ENCODE results near the gene PADI3. TPM values are rescaled to one million over a fixed set of nuclear protein-coding genes. Genes with fewer than 3 reads are reported as not detected.

PADI3 gene
- total RNA-seq, 4 donors from 2014 or later, result 0.20 to 0.31 TPM; not detected in 2

- TF ChIP-seq EP300 (IDR thresholded peaks at IDR 0.05), result no peak
- TF ChIP-seq POLR2AphosphoS5 (IDR thresholded peaks at IDR 0.05), result no peak
- TF ChIP-seq, protein P1, sequence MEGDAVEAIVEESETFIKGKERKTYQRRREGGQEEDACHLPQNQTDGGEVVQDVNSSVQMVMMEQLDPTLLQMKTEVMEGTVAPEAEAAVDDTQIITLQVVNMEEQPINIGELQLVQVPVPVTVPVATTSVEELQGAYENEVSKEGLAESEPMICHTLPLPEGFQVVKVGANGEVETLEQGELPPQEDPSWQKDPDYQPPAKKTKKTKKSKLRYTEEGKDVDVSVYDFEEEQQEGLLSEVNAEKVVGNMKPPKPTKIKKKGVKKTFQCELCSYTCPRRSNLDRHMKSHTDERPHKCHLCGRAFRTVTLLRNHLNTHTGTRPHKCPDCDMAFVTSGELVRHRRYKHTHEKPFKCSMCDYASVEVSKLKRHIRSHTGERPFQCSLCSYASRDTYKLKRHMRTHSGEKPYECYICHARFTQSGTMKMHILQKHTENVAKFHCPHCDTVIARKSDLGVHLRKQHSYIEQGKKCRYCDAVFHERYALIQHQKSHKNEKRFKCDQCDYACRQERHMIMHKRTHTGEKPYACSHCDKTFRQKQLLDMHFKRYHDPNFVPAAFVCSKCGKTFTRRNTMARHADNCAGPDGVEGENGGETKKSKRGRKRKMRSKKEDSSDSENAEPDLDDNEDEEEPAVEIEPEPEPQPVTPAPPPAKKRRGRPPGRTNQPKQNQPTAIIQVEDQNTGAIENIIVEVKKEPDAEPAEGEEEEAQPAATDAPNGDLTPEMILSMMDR (IDR thresholded peaks at IDR 0.05), result no peak
- no peak for TF ChIP-seq POLR2A (IDR thresholded peaks at IDR 0.05)
- ATAC-seq, result no peak
- H3K36me3 ChIP-seq, result no peaks in the 10 kb centered on the region
- 67 to 95% methylated on average over 1 to 3 of the region's 5 CpGs for WGBS, 2 donors (ENCODE audit: low coverage in 1 of 2)
- H3K4me1 ChIP-seq, result peaks cover 0 to 4% (median 0%) of the 10 kb centered on the region in 3 donors
- H3K27ac ChIP-seq, result no peak overlapping the region
- no peak overlapping the region for H3K4me3 ChIP-seq
- no peaks in the 10 kb centered on the region for H3K9me3 ChIP-seq
- H3K27me3 ChIP-seq, result peaks cover 86% of the 10 kb centered on the region
Measured at GRCh38 chr1:17287130-17287776, 38.4 kb downstream of the PADI3 start.

GRCh38 chr1:17289721-17290120 lies 40.8 kb downstream of the PADI3 start:
- H3K36me3 ChIP-seq, result no peaks in the 10 kb centered on the region
- no peak overlapping the region for H3K4me3 ChIP-seq
- H3K9me3 ChIP-seq, result no peaks in the 10 kb centered on the region
- H3K27me3 ChIP-seq, result peaks cover 79% of the 10 kb centered on the region
- ATAC-seq, result no peak
- WGBS, 2 donors (ENCODE audit: low coverage in 1 of 2), result 20 to 21% methylated on average over 2 of the region's 2 CpGs
- peaks cover 0 to 4% (median 0%) of the 10 kb centered on the region in 3 donors for H3K4me1 ChIP-seq
- no peak for TF ChIP-seq POLR2AphosphoS5 (IDR thresholded peaks at IDR 0.05)
- TF ChIP-seq EP300 (IDR thresholded peaks at IDR 0.05), result no peak
- TF ChIP-seq, protein P1 (IDR thresholded peaks at IDR 0.05), result no peak
- TF ChIP-seq POLR2A (IDR thresholded peaks at IDR 0.05), result no peak
- no peak overlapping the region for H3K27ac ChIP-seq

DNA sequence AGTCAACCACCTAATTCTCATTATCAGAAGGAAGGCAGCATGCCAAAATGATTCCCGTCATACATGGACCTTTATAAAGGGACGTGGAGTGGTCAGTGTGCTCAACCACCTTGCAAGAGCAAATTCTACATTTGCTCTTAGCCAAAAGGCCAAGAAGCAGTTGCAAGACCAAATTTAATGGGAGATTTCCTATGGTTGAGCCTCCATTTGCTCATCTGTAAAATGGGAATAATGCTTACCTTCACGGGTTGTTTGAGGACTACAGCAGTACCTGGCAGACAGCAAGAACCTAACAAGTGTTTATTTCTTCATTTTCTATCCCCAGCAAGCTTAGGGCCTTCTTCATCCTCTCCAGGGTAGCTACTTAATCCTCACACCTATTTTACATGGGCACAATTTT lies 41.7 kb downstream of the PADI3 start:
- no peak overlapping the region for H3K27ac ChIP-seq
- peaks cover 0 to 4% (median 0%) of the 10 kb centered on the region in 3 donors for H3K4me1 ChIP-seq
- no peak for TF ChIP-seq POLR2A (IDR thresholded peaks at IDR 0.05)
- TF ChIP-seq, protein P1 (IDR thresholded peaks at IDR 0.05), result no peak
- TF ChIP-seq EP300 (IDR thresholded peaks at IDR 0.05), result no peak
- TF ChIP-seq POLR2AphosphoS5 (IDR thresholded peaks at IDR 0.05), result no peak
- H3K27me3 ChIP-seq, result peaks cover 77% of the 10 kb centered on the region
- peaks cover 0 to 4% (median 0%) of the 10 kb centered on the region in 3 donors for H3K9me3 ChIP-seq
- no peaks in the 10 kb centered on the region for H3K36me3 ChIP-seq
- ATAC-seq, result no peak
- no peak overlapping the region for H3K4me3 ChIP-seq
- 79 to 89% methylated on average over 3 of the region's 3 CpGs for WGBS, 2 donors (ENCODE audit: low coverage in 1 of 2)

DNA sequence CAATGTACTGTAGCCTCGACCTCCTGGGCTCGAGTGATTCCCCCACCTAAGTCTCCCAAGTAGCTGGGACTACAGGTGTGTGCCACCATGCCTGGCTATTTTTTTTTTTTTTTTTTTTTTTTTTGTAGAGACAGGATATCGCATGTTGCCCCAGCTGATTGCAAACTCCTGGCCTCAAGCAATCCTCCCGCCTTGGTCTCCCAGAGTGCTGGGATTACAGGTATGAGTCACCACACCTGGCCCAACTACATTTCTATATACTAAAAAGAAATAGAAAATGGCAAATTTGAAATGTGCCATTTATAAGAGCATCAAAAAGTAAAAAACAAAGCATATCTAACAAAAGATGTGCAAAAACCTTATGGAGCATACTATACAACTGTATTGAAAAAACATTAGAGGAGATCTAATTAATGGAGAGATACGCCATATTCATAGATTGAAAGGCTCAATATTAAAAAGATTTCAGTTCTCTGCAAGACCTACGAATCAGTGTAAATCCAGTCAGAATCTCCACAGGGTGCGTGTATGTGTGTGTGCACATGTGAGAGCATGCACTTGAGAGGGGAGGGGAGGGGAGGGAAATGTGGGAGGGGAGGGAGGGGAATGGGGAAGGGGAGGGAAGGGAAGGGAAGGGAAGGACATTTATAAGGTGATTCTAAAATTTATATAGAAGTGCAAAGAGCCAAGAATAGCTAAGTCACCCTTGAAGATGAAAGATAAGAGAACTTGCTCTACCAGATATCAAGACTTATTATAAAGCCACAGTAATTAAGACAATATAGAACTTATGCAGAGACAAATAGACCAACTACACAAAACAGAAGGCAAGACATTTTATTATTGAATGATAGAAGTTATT lies 43.6 kb downstream of the PADI3 start:
- Histone ChIP-seq H3K27me3 (peaks cover 71% of the 10 kb centered on the region), H3K36me3 (no peaks in the 10 kb centered on the region), H3K27ac (no peak overlapping the region), H3K4me1 (peaks cover 0 to 4% (median 0%) of the 10 kb centered on the region in 3 donors), H3K4me3 (no peak overlapping the region), H3K9me3 (peaks cover 0 to 16% (median 0%) of the 10 kb centered on the region in 3 donors)
- no peak for ATAC-seq
- 55 to 61% methylated on average over 6 to 7 of the region's 7 CpGs for WGBS, 2 donors (ENCODE audit: low coverage in 1 of 2)
- no peak for TF ChIP-seq POLR2A (IDR thresholded peaks at IDR 0.05)

DNA sequence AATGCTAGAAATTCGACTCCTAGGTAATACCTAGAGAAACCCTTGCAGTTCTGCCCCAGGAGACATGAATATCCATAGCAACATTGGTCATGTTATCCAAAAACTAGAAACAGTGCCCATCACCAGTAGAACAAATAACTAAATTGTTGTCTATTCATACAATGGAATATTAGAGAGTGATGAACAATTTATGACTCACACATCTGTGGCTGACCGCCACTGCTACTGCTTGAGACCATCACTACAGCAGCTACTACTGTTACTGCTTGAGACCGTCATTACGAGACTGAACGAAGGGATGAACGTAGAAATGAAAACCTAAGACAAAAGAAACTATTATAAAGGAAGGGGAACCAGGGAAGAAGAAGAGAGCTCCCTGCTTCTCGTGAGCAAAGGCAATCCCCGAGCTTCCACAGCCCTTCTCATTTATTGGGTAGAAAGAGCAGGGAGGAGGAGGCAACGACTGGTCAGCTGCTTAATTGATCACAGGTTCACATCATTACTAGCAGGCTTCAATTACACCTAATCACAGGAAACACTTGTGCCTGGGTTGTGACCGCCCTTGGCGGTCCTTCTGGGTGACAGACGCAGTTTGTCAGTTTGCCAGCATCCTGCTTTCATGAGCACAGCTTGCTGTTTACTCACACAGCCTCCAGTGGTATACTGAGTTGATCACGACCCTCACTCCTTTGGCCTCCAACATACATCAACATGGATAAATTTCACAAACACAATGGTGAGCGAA lies 45.0 kb downstream of the PADI3 start:
- no peak for TF ChIP-seq EP300 (IDR thresholded peaks at IDR 0.05)
- Histone ChIP-seq H3K9me3 (peaks cover 0 to 25% (median 0%) of the 10 kb centered on the region in 3 donors), H3K27me3 (peaks cover 58% of the 10 kb centered on the region), H3K4me1 (peaks cover 0 to 4% (median 0%) of the 10 kb centered on the region in 3 donors), H3K36me3 (no peaks in the 10 kb centered on the region), H3K4me3 (no peak overlapping the region), H3K27ac (no peak overlapping the region)
- 49 to 58% methylated on average over 10 to 14 of the region's 14 CpGs for WGBS, 2 donors (ENCODE audit: low coverage in 1 of 2)
- ATAC-seq, result no peak
